SU-DHL-6 (cell line): ENCODE data around the gene PTH1R.

Experiments used
- H2AFZ ChIP-seq: fragments of 200-600 bp; sonication (generic); 2 replicates; pipeline ENCODE4 v1.6.1; 2014; ENCODE audit warnings: low read depth, mild to moderate bottlenecking, moderate library complexity, mixed read lengths, antibody characterized with exemption, low read length; ENCODE audit not compliant: severe bottlenecking
- H3F3A ChIP-seq: fragments of 200-600 bp; shearing (Covaris generic); 2 replicates; pipeline ENCODE4 v1.6.0; 2016; ENCODE audit warnings: antibody characterized with exemption, mild to moderate bottlenecking; ENCODE audit not compliant: insufficient read depth
- H3K27ac ChIP-seq: fragments of 200-600 bp; sonication (generic); 2 replicates; pipeline ENCODE4 v1.5.1; 2016; ENCODE audit warnings: low read depth, mild to moderate bottlenecking, low read length, moderate library complexity, mixed read lengths
- H3K27me3 ChIP-seq: fragments of 200-600 bp; sonication (generic), shearing (Covaris generic); 2 replicates; pipeline ENCODE4 v1.6.0; 2014; ENCODE audit warnings: mild to moderate bottlenecking, low read length
- H3K36me3 ChIP-seq: fragments of 200-600 bp; sonication (generic); 2 replicates; pipeline ENCODE4 v1.6.1; 2014; ENCODE audit warnings: mild to moderate bottlenecking, low read length, mixed read lengths
- H3K4me2 ChIP-seq: fragments of 300-600, 200-600 bp; shearing (Covaris generic), sonication (generic); 2 replicates; pipeline ENCODE4 v1.6.0; 2014; ENCODE audit warnings: low read length, low read depth, mild to moderate bottlenecking; ENCODE audit not compliant: poor library complexity, severe bottlenecking
- H3K4me3 ChIP-seq: fragments of 200-600 bp; sonication (generic); 2 replicates; pipeline ENCODE4 v1.5.1; 2014; ENCODE audit warnings: antibody characterized with exemption, low read length, mild to moderate bottlenecking, mixed read lengths; ENCODE audit not compliant: insufficient read depth, poor library complexity, severe bottlenecking
- H3K79me2 ChIP-seq: fragments of 200-600 bp; sonication (generic); 2 replicates; pipeline ENCODE4 v1.6.1; 2014; ENCODE audit warnings: mild to moderate bottlenecking, low read length, moderate library complexity; ENCODE audit not compliant: insufficient read depth
- H3K9ac ChIP-seq: fragments of 200-600 bp; sonication (generic); 2 replicates; pipeline ENCODE4 v1.7.0; 2014; ENCODE audit warnings: mild to moderate bottlenecking, low read length
- H3K9me2 ChIP-seq: fragments of 200-600 bp; sonication (generic); replicated peaks from 2 replicates; pipeline ENCODE4 v1.6.1; 2014; ENCODE audit warnings: low read length; ENCODE audit not compliant: insufficient read depth
- H3K9me3 ChIP-seq: fragments of 200-600 bp; sonication (generic); 2 replicates; pipeline ENCODE4 v1.6.1; 2014; ENCODE audit warnings: low read length, mixed read lengths; ENCODE audit not compliant: insufficient read depth
- H4K20me1 ChIP-seq: fragments of 200-600 bp; sonication (generic); 2 replicates; pipeline ENCODE4 v1.6.1; 2014; ENCODE audit warnings: low read depth, mild to moderate bottlenecking, antibody characterized with exemption, low read length, moderate library complexity, mixed read lengths
- CTCF ChIP-seq: fragments of 200-600 bp; sonication (generic); IDR thresholded peaks from one replicate; pipeline ENCODE4 v1.5.1; 2017; ENCODE audit warnings: antibody characterized with exemption, mild to moderate bottlenecking, low read length, moderate library complexity; ENCODE audit not compliant: insufficient read depth, poor library complexity, severe bottlenecking
- EZH2phosphoT487 ChIP-seq: fragments of 200-600 bp; sonication (generic), shearing (Covaris generic); conservative IDR thresholded peaks from 2 replicates; pipeline ENCODE4 v1.6.1; 2018; ENCODE audit warnings: mild to moderate bottlenecking, antibody characterized with exemption, low read length, moderate library complexity, mixed read lengths

Gene PTH1R

GRCh38 chr3:46891132-46891531 is 13.6 kb downstream of the PTH1R start:
- no peak overlapping the region for H3K27ac ChIP-seq
- no peaks in the 10 kb centered on the region for H3K36me3 ChIP-seq
- no peaks in the 10 kb centered on the region for H3K9me3 ChIP-seq
- H2AFZ ChIP-seq, result no peak overlapping the region
- no peak overlapping the region for H3K4me2 ChIP-seq
- no peaks in the 10 kb centered on the region for H3K27me3 ChIP-seq
- H3K9me2 ChIP-seq, result no peaks in the 10 kb centered on the region
- H3F3A ChIP-seq, result no peaks in the 10 kb centered on the region
- no peak overlapping the region for H3K9ac ChIP-seq
- TF ChIP-seq EZH2phosphoT487, result no peak
- no peak for TF ChIP-seq CTCF
- H3K4me3 ChIP-seq, result no peak overlapping the region
- H4K20me1 ChIP-seq, result no peaks in the 10 kb centered on the region
- H3K79me2 ChIP-seq, result no peaks in the 10 kb centered on the region

DNA sequence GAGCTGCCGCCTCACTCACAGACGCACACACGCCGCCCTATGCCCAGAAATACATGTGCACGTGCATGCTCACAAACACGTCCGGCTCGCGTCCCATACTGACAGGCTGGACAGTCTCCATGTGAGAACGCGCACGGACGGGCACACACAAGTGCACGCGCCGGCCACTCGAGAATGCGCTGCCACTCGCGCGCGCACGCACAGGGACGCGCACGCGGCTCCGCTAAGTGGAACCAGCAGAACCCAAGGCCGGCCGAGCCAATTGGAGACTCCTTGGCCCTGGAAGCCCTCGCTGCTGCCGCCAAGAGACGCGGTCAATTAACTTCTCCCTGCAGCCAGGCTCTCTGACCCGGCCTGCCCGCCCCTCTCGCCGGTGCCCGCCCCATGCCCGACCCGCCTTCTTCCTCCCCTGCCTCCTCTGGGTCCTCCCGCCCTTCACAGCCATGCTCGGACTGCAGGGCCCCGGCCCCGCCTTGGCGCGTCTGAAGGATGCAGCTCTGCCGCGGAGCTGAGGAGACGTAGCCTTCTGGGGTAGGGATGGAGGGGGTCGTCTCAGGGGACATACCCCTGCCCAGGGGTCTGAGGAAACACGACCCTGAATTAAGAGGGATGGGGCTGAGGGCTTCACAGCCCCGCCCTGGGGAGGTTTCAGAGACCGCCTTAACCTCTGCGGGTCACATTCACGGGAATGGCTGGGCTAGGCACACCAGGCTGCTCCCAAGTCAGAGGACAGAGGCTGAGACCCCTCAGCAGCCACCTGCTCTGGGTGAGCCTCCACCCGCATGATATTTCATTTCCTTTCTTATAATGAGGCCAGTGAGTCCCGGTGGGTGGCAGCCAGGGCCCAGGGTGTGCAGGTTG is 15.0 kb downstream of the PTH1R start:
- H3K9ac ChIP-seq, result no peak overlapping the region
- no peak overlapping the region for H3K4me2 ChIP-seq
- H3K4me3 ChIP-seq, result no peak overlapping the region

DNA sequence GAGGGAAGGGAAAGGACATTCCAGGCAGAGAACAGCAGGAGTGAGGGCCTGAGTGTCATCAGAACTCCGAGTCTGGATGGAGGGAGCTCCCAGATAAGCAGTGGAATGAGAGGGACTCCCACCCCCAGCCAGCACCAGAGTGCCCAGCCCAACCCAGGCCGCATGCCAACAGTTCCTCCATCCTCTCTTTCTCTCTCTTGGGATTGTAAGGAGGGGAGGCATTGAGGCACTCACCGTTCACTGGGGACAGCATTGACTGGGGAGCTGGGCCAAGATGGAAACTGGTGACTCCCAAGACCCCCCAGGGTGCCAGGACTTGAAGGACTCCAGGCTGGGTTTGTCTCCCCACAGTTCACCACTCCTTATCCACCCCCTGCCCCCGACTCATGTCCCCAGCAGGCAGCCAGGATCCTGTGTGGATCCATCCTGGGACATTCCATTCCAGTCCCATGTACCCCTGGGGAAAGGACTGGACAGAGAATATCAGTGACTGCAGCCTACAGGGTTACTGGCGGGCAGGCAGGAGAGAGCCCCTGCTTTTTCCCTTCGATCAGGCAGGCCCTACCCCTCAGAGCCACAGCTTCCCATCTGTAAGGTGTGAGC is 15.7 kb downstream of the PTH1R start:
- TF ChIP-seq CTCF (no peak), EZH2phosphoT487 (no peak)
- no peak overlapping the region for H2AFZ ChIP-seq
- no peaks in the 10 kb centered on the region for H3K79me2 ChIP-seq
- no peak overlapping the region for H3K4me3 ChIP-seq
- H3K9ac ChIP-seq, result no peak overlapping the region
- no peaks in the 10 kb centered on the region for H3F3A ChIP-seq
- H3K9me2 ChIP-seq, result no peaks in the 10 kb centered on the region
- no peak overlapping the region for H3K27ac ChIP-seq
- no peaks in the 10 kb centered on the region for H3K36me3 ChIP-seq
- H3K9me3 ChIP-seq, result no peaks in the 10 kb centered on the region
- H3K27me3 ChIP-seq, result no peaks in the 10 kb centered on the region
- H3K4me2 ChIP-seq, result no peak overlapping the region
- no peaks in the 10 kb centered on the region for H4K20me1 ChIP-seq

More for the DNA sequence above, 15.0 kb downstream of the PTH1R start:
- no peaks in the 10 kb centered on the region for H3K79me2 ChIP-seq
- no peak overlapping the region for H3K27ac ChIP-seq
- H3K9me2 ChIP-seq, result no peaks in the 10 kb centered on the region
- H3K36me3 ChIP-seq, result no peaks in the 10 kb centered on the region
- H3K9me3 ChIP-seq, result no peaks in the 10 kb centered on the region
- no peaks in the 10 kb centered on the region for H3K27me3 ChIP-seq
- no peaks in the 10 kb centered on the region for H4K20me1 ChIP-seq
- no peaks in the 10 kb centered on the region for H3F3A ChIP-seq
- no peak for TF ChIP-seq CTCF
- TF ChIP-seq EZH2phosphoT487, result no peak
- H2AFZ ChIP-seq, result no peak overlapping the region
